GM12878 (cell line): ENCODE results near the gene DPM3. TPM values are rescaled to one million over a fixed set of nuclear protein-coding genes. Genes with fewer than 3 reads are reported as not detected.

Experiments
- ATAC-seq: fragments of 200-7000 bp; cut with Tn5 transposase; 3 replicates; pipeline ENCODE4 v1.9.1; 2020; ENCODE audit warnings: mild to moderate bottlenecking, moderate library complexity
- BruUV-seq: library from RNA; stranded (reverse); fragments of 400-500 nt; replicated peaks from 2 replicates; lab custom pipeline; 2021; lab: Mats Ljungman, UMichigan
- CTCF ChIA-PET: fragments of 300-600 bp; sonication (Branson Sonifier 250); formaldehyde crosslinking; extraction: SDS; loops from one replicate; lab custom pipeline; 2021; ENCODE audit warnings: inconsistent platforms; lab: Yijun Ruan, JAX
- POLR2A ChIA-PET: fragments of 350-600 bp; formaldehyde crosslinking; extraction: SDS; loops from one replicate; lab custom pipeline; 2021; ENCODE audit warnings: inconsistent platforms; lab: Charles Lee
- RAD21 ChIA-PET: fragments of 300-600 bp; sonication (Branson Sonifier 250); formaldehyde crosslinking; loops from one replicate; lab custom pipeline; 2023; ENCODE audit warnings: antibody characterized with exemption; ENCODE audit not compliant: unreplicated experiment; lab: Charles Lee
- SMC1A ChIA-PET: fragments of 300-600 bp; sonication (Branson Sonifier 250); formaldehyde crosslinking; loops from one replicate; lab custom pipeline; 2023; ENCODE audit not compliant: unreplicated experiment, uncharacterized antibody; lab: Charles Lee
- DNase-seq: peaks from one replicate; pipeline ENCODE4 v3.0.0-alpha.2; 2011; ENCODE audit warnings: low read depth, low spot score
- FAIRE-seq: peaks from 3 replicates; lab custom pipeline; 2011; peaks lifted over from hg19 to GRCh38; lab: Jason Lieb, UNC
- H2AFZ ChIP-seq: 2 replicates; pipeline ENCODE4 v1.6.0; 2011; ENCODE audit warnings: low read depth, low read length, control low read depth; ENCODE audit not compliant: control insufficient read depth
- H3K27ac ChIP-seq: 2 replicates; pipeline ENCODE4 v1.5.1; 2011; ENCODE audit warnings: control low read depth; ENCODE audit not compliant: control insufficient read depth, insufficient read depth
- H3K27me3 ChIP-seq, 2 experiments: replicated peaks in 1 of 2; 2 replicates each; pipeline versions ENCODE4 v1.6.0 to v1.6.1; 2011; ENCODE audit warnings: low read length in 1 of 2; ENCODE audit not compliant: control insufficient read depth in 2 of 2, insufficient read depth in 2 of 2
- H3K36me3 ChIP-seq, 2 experiments: 2 replicates each; pipeline ENCODE4 v1.5.1; 2011; ENCODE audit warnings: low read length in 1 of 2; ENCODE audit not compliant: control insufficient read depth in 2 of 2, insufficient read depth in 2 of 2
- H3K4me1 ChIP-seq: 2 replicates; pipeline ENCODE4 v1.6.1; 2011; ENCODE audit warnings: mild to moderate bottlenecking, low read length, moderate library complexity, mixed read lengths; ENCODE audit not compliant: control insufficient read depth, insufficient read depth
- H3K4me2 ChIP-seq: 2 replicates; pipeline ENCODE4 v1.6.0; 2011; ENCODE audit warnings: control low read depth; ENCODE audit not compliant: control insufficient read depth, insufficient read depth
- H3K4me3 ChIP-seq: fragments of 200-600 bp; sonication (generic); 2 replicates; pipeline ENCODE4 v1.5.1; 2016
- H3K79me2 ChIP-seq: 2 replicates; pipeline ENCODE4 v1.6.0; 2011; ENCODE audit warnings: low read length; ENCODE audit not compliant: control insufficient read depth, insufficient read depth
- H3K9ac ChIP-seq: 2 replicates; pipeline ENCODE4 v1.8.0; 2011; ENCODE audit warnings: low read length, control low read depth, mixed read lengths; ENCODE audit not compliant: control insufficient read depth, insufficient read depth
- H3K9me3 ChIP-seq: replicated peaks from 3 replicates; pipeline ENCODE4 v1.5.1; 2011; ENCODE audit warnings: mild to moderate bottlenecking, low read length; ENCODE audit not compliant: control insufficient read depth, insufficient read depth
- H4K20me1 ChIP-seq: 2 replicates; pipeline ENCODE4 v1.6.0; 2011; ENCODE audit not compliant: control insufficient read depth, insufficient read depth
- CREM ChIP-seq: IDR thresholded peaks from 2 replicates; pipeline ENCODE4 v1.6.1; 2014; ENCODE audit warnings: antibody characterized with exemption, low read depth
- DPF2 ChIP-seq: fragments of 450-650 bp; IDR thresholded peaks from 2 replicates; pipeline ENCODE4 v1.6.1; 2017; ENCODE audit warnings: mild to moderate bottlenecking
- EED ChIP-seq: sonication (generic); IDR thresholded peaks from 2 replicates; pipeline ENCODE4 v1.6.1; 2016; ENCODE audit warnings: antibody characterized with exemption, low read depth
- IRF4 ChIP-seq: IDR thresholded peaks from 2 replicates; pipeline ENCODE4 v1.6.1; 2011; ENCODE audit warnings: low read depth, low read length
- MYC ChIP-seq: IDR thresholded peaks from 2 replicates; pipeline ENCODE4 v1.6.1; 2011; ENCODE audit warnings: mild to moderate bottlenecking, low read length, moderate library complexity, inconsistent platforms; ENCODE audit not compliant: insufficient read depth, insufficient replicate concordance, insufficient read length, severe bottlenecking
- NBN ChIP-seq: fragments of 450-650 bp; IDR thresholded peaks from 2 replicates; pipeline ENCODE4 v1.6.1; 2016
- NFYA ChIP-seq: IDR thresholded peaks from 2 replicates; pipeline ENCODE4 v1.6.1; 2011; ENCODE audit warnings: low read depth, mild to moderate bottlenecking, low read length, improper control_type of control experiment, borderline replicate concordance
- POLR2A ChIP-seq: IDR thresholded peaks from 2 replicates; pipeline ENCODE4 v1.6.1; 2011; ENCODE audit warnings: low read depth, mild to moderate bottlenecking, low read length
- POLR2AphosphoS2 ChIP-seq: IDR thresholded peaks from 2 replicates; pipeline ENCODE4 v1.6.1; 2011; ENCODE audit warnings: low read depth, mild to moderate bottlenecking, low read length, improper control_type of control experiment, moderate library complexity
- RB1 ChIP-seq: fragments of 450-650 bp; formaldehyde crosslinking; IDR thresholded peaks from 2 replicates; pipeline ENCODE4 v1.6.1; 2017; ENCODE audit warnings: mild to moderate bottlenecking, borderline replicate concordance
- TCF7 ChIP-seq: IDR thresholded peaks from 2 replicates; pipeline ENCODE4 v1.6.1; 2014; ENCODE audit warnings: antibody characterized with exemption, borderline replicate concordance
- WRNIP1 ChIP-seq: IDR thresholded peaks from 2 replicates; pipeline ENCODE4 v1.6.1; 2011; ENCODE audit warnings: low read depth, low read length, improper control_type of control experiment, borderline replicate concordance
- WGBS: methylation state at CpG from one replicate; pipeline ENCODE4 v1.1.6; 2016; ENCODE audit warnings: low lambda C conversion rate; ENCODE audit not compliant: insufficient replicate concordance, insufficient coverage; ENCODE audit errors: missing lambda C conversion rate; 5-methylcytosine and 5-hydroxymethylcytosine counted together
- in situ Hi-C: fragments of 300-500 bp; cut with MboI; formaldehyde crosslinking; loops from 9 replicates; pipeline ENCODE4 v1.14.3; 2018; ENCODE audit warnings: mixed read lengths
- intact Hi-C: fragments of 100-400 bp; cut with micrococcal nuclease; formaldehyde crosslinking; loops from one replicate; pipeline ENCODE4 v1.14.2; 2022; ENCODE audit not compliant: unreplicated experiment
- polyA plus RNA-seq, 11 experiments: library from polyadenylated mRNA; depleted of rRNA in 4 of 11; unstranded in 6 of 11; stranded (reverse) in 5 of 11; fragments of >200 nt; fragmentation: Nextera tagmentation in 4 of 11; fragmentation: Illumina TruSeq in 1 of 11; extraction: Ambion mirVana in 4 of 11; extraction: Trizol in 1 of 11; gene quantifications; 1 replicate in 1 of 11; 2 replicates in 10 of 11; pipeline versions ENCODE4 v1.2.1 to v1.2.3, GENCODE V29; 2011 to 2016; ENCODE audit warnings: inconsistent platforms in 2 of 11, missing spikeins in 2 of 11, low read depth in 1 of 11
- total RNA-seq, 4 experiments: library from RNA; depleted of rRNA in 3 of 4; stranded (reverse); fragments of >200 nt in 3 of 4; fragmentation: Illumina TruSeq in 1 of 4; extraction: Trizol in 1 of 4; gene quantifications; 2 replicates each; pipeline versions ENCODE4 v1.2.1 to v1.2.3, GENCODE V29; 2013 to 2021

The DPM3 gene
- total and polyA plus RNA-seq, 10 of the 15 experiments (the other 5 are each of a cell fraction or from before 2014, with no cell fraction given): 5.9 to 78.7 (median 25.7) TPM

- Histone ChIP-seq H3K79me2 (no peaks in the 10 kb centered on the region), H3K9me3 (no peaks in the 10 kb centered on the region), H4K20me1 (no peaks in the 10 kb centered on the region), H3K27me3 (no peaks in the 10 kb centered on the region), H3K27ac (no peak overlapping the region), H3K4me1 (no peaks in the 10 kb centered on the region), H2AFZ (no peak overlapping the region), H3K9ac (no peak overlapping the region), H3K4me2 (no peak overlapping the region), H3K4me3 (no peak overlapping the region), H3K36me3 (no peaks in the 10 kb centered on the region)
- no TSS peak for BruUV-seq
- in situ Hi-C loops: no loop called here
- ATAC-seq (no peak), FAIRE-seq (no peak), DNase-seq (no peak)
- intact Hi-C loops: no loop called here
- CTCF ChIA-PET: no interaction called here
- POLR2A ChIA-PET: interaction anchor here (0.6 to 0.7 kb wide), 2 partner anchors 28 to 342 kb away, joined by 3 to 4 read pairs; no protein-coding TSS in a partner anchor
- SMC1A ChIA-PET: no interaction called here
- 48% methylated on average over 8 of the region's 8 CpGs for WGBS
- TF ChIP-seq EED (no peak), POLR2AphosphoS2 (no peak), IRF4 (no peak), RB1 (no peak), CREM (no peak), MYC (no peak), DPF2 (no peak), POLR2A (no peak), NBN (no peak), TCF7 (no peak), NFYA (no peak), WRNIP1 (no peak)
- RAD21 ChIA-PET: no interaction called here
Observed at GRCh38 chr1:155160128-155160527, 19.8 kb upstream of the DPM3 start.
